Astrocyte of the cerebellum (primary cell): Measurements from ENCODE around the gene IGF2BP3.
"Not testable (repeated sequence)": the region's sequence is repeated elsewhere in the genome, so short reads cannot be mapped to it uniquely, and the experiment has no call there.

Source experiments
- DNase-seq: peaks from one replicate; pipeline ENCODE4 v3.0.0-alpha.2; 2011; ENCODE audit warnings: low read depth
- H3K4me3 ChIP-seq: 2 replicates; pipeline ENCODE4 v1.5.1; 2011; ENCODE audit warnings: mild to moderate bottlenecking, low read depth, low read length, moderate library complexity
- in situ Hi-C: cut with HindIII; loops from 2 replicates; pipeline ENCODE4 v1.10.0; 2017; ENCODE audit warnings: low sequenced_read_pairs
- TF ChIP-seq, protein P1 (sequence below): IDR thresholded peaks from 2 replicates; pipeline ENCODE4 v1.5.1; 2012; ENCODE audit warnings: low read length, low read depth, moderate library complexity, mild to moderate bottlenecking; ENCODE audit errors: missing control alignments

The IGF2BP3 gene

DNA sequence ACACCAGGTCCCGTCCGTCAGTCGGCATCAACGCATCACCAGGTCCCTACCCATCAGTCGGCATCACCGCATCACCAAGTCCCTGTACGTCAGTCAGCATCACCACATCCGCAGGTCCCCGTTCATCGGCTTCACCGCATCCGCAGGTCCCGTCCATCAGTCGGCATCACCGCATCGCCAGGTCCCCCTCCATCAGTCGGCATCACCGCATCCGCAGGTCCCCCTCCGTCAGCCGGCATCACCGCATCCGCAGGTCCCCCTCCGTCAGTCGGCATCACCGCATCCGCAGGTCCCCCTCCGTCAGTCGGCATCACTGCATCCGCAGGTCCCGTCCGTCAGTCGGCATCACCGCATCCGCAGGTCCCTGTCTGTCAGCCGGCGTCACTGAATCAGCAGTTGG lies 55.1 kb downstream of the IGF2BP3 start:
- TF ChIP-seq, protein P1, sequence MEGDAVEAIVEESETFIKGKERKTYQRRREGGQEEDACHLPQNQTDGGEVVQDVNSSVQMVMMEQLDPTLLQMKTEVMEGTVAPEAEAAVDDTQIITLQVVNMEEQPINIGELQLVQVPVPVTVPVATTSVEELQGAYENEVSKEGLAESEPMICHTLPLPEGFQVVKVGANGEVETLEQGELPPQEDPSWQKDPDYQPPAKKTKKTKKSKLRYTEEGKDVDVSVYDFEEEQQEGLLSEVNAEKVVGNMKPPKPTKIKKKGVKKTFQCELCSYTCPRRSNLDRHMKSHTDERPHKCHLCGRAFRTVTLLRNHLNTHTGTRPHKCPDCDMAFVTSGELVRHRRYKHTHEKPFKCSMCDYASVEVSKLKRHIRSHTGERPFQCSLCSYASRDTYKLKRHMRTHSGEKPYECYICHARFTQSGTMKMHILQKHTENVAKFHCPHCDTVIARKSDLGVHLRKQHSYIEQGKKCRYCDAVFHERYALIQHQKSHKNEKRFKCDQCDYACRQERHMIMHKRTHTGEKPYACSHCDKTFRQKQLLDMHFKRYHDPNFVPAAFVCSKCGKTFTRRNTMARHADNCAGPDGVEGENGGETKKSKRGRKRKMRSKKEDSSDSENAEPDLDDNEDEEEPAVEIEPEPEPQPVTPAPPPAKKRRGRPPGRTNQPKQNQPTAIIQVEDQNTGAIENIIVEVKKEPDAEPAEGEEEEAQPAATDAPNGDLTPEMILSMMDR: no peak
- in situ Hi-C loops: no loop called here
- DNase-seq: no peak
- no peak overlapping the region for H3K4me3 ChIP-seq

DNA sequence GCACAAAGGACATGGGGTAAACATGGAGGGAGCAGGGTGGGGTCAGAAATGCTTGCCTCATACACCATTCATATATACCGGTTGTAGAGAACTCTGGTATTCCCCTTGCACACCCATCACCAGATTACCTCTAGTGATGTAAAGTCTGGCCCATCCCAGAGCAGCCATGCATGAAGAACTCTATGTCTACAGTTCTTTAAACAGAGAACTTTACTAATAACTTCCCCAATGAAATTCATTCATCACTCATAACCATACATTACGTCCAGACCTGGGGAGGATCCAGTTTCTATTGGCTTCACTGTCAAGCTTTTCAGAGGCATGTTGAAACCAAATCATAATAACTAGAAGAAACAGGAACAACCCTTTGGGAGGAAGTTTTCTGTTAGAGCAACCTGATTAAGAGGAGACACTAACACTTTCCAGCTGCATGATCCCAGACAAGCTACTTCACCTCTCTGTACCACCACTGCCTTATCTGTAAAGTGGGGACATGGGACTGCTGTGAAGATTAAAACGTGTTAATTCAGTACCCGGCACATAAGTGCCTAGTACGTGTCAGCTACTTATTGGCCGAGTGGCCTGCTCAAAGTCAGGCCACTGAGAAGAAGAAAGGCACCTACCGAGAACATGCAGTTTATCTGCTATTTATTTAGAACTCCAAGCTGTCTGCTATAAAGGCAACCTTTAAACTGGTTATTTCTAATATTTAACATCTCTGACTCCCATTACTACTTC lies 59.7 kb downstream of the IGF2BP3 start:
- TF ChIP-seq, protein P1: no peak
- no peak overlapping the region for H3K4me3 ChIP-seq
- DNase-seq: no peak

GRCh38 chr7:23406564-23406963 lies 63.7 kb downstream of the IGF2BP3 start:
- DNase-seq, in situ Hi-C loops, H3K4me3 ChIP-seq: not testable (repeated sequence)

More for the DNA sequence above, 59.7 kb downstream of the IGF2BP3 start:
- in situ Hi-C loops: no loop called here

DNA sequence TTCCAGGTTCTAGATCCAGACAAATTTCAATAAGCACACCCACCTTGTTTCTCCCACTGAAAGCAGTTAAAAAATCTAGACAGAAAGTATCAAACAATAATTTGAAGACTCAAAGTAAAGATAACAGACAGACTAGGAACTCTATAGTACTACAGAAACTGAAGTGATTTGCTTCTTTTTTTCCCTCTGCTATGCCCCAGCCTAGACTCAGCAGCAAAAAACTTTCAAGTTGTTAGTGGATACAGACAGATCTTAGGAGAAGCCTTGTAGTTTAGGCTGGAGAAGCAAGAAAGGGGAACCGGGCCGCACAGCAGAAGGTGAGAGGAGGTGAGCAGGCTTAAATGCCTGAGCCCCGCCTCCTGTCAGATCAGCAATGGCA lies 65.1 kb downstream of the IGF2BP3 start:
- TF ChIP-seq, protein P1: no peak
- in situ Hi-C loops: no loop called here
- H3K4me3 ChIP-seq: no peak overlapping the region

DNA sequence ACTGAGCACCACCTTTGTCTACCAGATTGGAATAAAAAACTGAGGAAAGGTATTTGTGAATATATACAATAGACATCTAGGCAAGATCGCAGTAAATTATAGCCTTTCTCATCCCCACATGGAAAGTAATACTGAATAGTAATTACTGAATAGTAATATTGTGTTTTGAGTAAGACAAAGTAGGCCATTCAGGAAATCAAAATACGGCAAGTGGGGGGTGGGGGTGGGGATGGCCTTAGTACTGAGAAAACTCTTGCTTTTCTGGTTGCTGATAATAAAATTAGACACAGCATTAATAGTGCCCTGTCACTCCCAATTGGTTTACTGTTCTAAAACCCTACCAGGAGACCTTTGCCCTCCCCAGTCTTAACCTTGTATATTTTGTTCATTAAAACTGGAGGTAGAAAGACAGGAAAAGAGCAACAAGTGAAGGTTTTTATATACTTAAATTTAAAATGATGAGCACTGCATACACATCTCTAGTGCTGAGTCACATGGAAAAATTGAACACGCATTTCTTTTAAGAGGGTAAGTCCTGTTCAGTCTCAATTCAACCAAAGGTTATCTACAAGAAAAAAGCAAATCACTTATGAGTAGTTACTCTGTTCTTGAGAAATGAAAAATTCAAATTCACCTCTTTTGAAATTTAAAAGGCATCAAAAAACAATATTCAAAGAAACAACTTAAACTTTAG lies 65.6 kb downstream of the IGF2BP3 start:
- H3K4me3 ChIP-seq: no peak overlapping the region
- in situ Hi-C loops: no loop called here
- DNase-seq: no peak
- TF ChIP-seq, protein P1: no peak

More for the DNA sequence above, 65.1 kb downstream of the IGF2BP3 start:
- no peak for DNase-seq

DNA sequence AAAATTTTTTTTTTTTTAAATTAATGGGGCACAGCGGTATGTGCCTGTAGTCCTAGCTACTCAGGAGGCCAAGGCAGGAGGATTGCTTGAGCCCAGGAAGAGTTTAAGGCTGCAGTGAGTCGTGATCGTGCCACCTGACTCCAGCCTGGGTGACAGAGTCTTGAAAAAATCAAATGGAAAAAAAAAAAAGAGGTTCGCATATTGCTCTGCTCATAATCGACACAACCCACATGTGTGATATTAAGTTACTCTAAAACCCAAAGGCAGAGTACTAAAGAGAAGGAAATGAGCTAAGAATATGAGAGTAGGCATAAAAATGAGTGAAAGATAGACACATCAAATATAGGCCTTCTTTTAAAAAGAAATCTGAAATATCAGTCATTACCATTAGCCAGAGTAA lies 66.3 kb downstream of the IGF2BP3 start:
- TF ChIP-seq, protein P1: no peak
- no peak for DNase-seq
- in situ Hi-C loops: no loop called here
- H3K4me3 ChIP-seq: no peak overlapping the region

GRCh38 chr7:23398090-23398489 lies 72.2 kb downstream of the IGF2BP3 start:
- in situ Hi-C loops, H3K4me3 ChIP-seq, DNase-seq: not testable (repeated sequence)
